H9 (cell line): ENCODE results near the gene FSHR. TPM values are rescaled to one million over a fixed set of nuclear protein-coding genes. Genes with fewer than 3 reads are reported as not detected.

Source experiments
- DNase-seq: peaks from one replicate; pipeline ENCODE4 v3.0.0-alpha.2; 2017
- H2AFZ ChIP-seq: one replicate; pipeline ENCODE4 v1.6.1; 2013; ENCODE audit warnings: mild to moderate bottlenecking, low read length, control low read depth, moderate library complexity
- H2AK5ac ChIP-seq: 2 replicates; pipeline ENCODE4 v1.6.1; 2013; ENCODE audit warnings: low read length, control low read depth, mixed read lengths; ENCODE audit not compliant: insufficient read length
- H2BK120ac ChIP-seq: one replicate; pipeline ENCODE4 v1.6.1; 2013; ENCODE audit warnings: low read depth, mild to moderate bottlenecking, low read length, control low read depth, inconsistent platforms; ENCODE audit not compliant: poor library complexity, severe bottlenecking
- H2BK12ac ChIP-seq: 2 replicates; pipeline ENCODE4 v1.6.1; 2013; ENCODE audit warnings: low read length, control low read depth, mixed read lengths, low read depth; ENCODE audit not compliant: insufficient read length
- H2BK15ac ChIP-seq: 2 replicates; pipeline ENCODE4 v1.6.1; 2013; ENCODE audit warnings: low read depth, low read length, control low read depth
- H2BK20ac ChIP-seq: one replicate; pipeline ENCODE4 v1.6.1; 2013; ENCODE audit warnings: low read depth, mild to moderate bottlenecking, low read length, control low read depth, inconsistent platforms; ENCODE audit not compliant: poor library complexity, severe bottlenecking
- H2BK5ac ChIP-seq: 2 replicates; pipeline ENCODE4 v1.6.1; 2013; ENCODE audit warnings: low read length, control low read depth, mixed read lengths; ENCODE audit not compliant: insufficient read length
- H3K14ac ChIP-seq: 2 replicates; pipeline ENCODE4 v1.6.1; 2013; ENCODE audit warnings: low read length, control low read depth; ENCODE audit not compliant: insufficient read depth
- H3K18ac ChIP-seq: 2 replicates; pipeline ENCODE4 v1.6.1; 2013; ENCODE audit warnings: low read depth, mild to moderate bottlenecking, mixed read lengths, low read length, control low read depth; ENCODE audit not compliant: insufficient read length
- H3K23ac ChIP-seq: 2 replicates; pipeline ENCODE4 v1.6.1; 2013; ENCODE audit warnings: low read length, control low read depth, mixed read lengths, low read depth; ENCODE audit not compliant: insufficient read length
- H3K23me2 ChIP-seq: 2 replicates; pipeline ENCODE4 v1.6.1; 2013; ENCODE audit warnings: low read depth, mild to moderate bottlenecking, mixed read lengths, low read length, control low read depth; ENCODE audit not compliant: insufficient read length, poor library complexity, severe bottlenecking
- H3K27ac ChIP-seq: 2 replicates; pipeline ENCODE4 v1.5.1; 2013; ENCODE audit warnings: low read length, control low read depth, mixed read lengths, low read depth; ENCODE audit not compliant: insufficient read length
- H3K27me3 ChIP-seq: 2 replicates; pipeline ENCODE4 v1.6.1; 2013; ENCODE audit warnings: low read length, control low read depth, inconsistent platforms; ENCODE audit not compliant: insufficient read depth
- H3K4ac ChIP-seq: 2 replicates; pipeline ENCODE4 v1.6.1; 2013; ENCODE audit warnings: low read depth, mild to moderate bottlenecking, control low read depth, inconsistent platforms, low read length, moderate library complexity
- H3K4me1 ChIP-seq: 2 replicates; pipeline ENCODE4 v1.6.1; 2013; ENCODE audit warnings: low read length, control low read depth, inconsistent platforms; ENCODE audit not compliant: insufficient read depth
- H3K4me2 ChIP-seq: 2 replicates; pipeline ENCODE4 v1.6.1; 2013; ENCODE audit warnings: low read length, control low read depth, mixed read lengths; ENCODE audit not compliant: insufficient read length, insufficient read depth
- H3K56ac ChIP-seq: 2 replicates; pipeline ENCODE4 v1.6.1; 2013; ENCODE audit warnings: low read depth, mild to moderate bottlenecking, mixed read lengths, low read length, control low read depth; ENCODE audit not compliant: insufficient read length
- H3K79me1 ChIP-seq: 2 replicates; pipeline ENCODE4 v1.6.1; 2013; ENCODE audit warnings: low read depth, mild to moderate bottlenecking, moderate library complexity, low read length, control low read depth, inconsistent platforms; ENCODE audit not compliant: insufficient read depth, poor library complexity, severe bottlenecking
- H3K79me2 ChIP-seq: 2 replicates; pipeline ENCODE4 v1.6.1; 2013; ENCODE audit warnings: low read length, control low read depth, inconsistent platforms; ENCODE audit not compliant: insufficient read depth
- H3K9ac ChIP-seq: 2 replicates; pipeline ENCODE4 v1.6.1; 2013; ENCODE audit warnings: low read length, control low read depth, mixed read lengths; ENCODE audit not compliant: insufficient read length; ENCODE audit errors: extremely low read depth
- H3K9me3 ChIP-seq: one replicate; pipeline ENCODE4 v1.6.1; 2013; ENCODE audit warnings: low read depth, low read length, inconsistent platforms; ENCODE audit not compliant: control insufficient read depth
- H3T11ph ChIP-seq: one replicate; pipeline ENCODE4 v1.6.1; 2013; ENCODE audit warnings: mild to moderate bottlenecking, low read length, control low read depth, inconsistent platforms
- H4K20me1 ChIP-seq: one replicate; pipeline ENCODE4 v1.6.1; 2013; ENCODE audit not compliant: control insufficient read depth, insufficient read length, insufficient read depth
- H4K5ac ChIP-seq: 2 replicates; pipeline ENCODE4 v1.6.1; 2013; ENCODE audit warnings: low read depth, mild to moderate bottlenecking, mixed read lengths, low read length, control low read depth; ENCODE audit not compliant: insufficient read length
- H4K8ac ChIP-seq: replicated peaks from 2 replicates; pipeline ENCODE4 v1.6.1; 2013; ENCODE audit warnings: low read length, control low read depth, mixed read lengths, low read depth; ENCODE audit not compliant: insufficient read length
- H4K91ac ChIP-seq: 2 replicates; pipeline ENCODE4 v1.6.1; 2013; ENCODE audit warnings: low read depth, mild to moderate bottlenecking, moderate library complexity, mixed read lengths, low read length, control low read depth; ENCODE audit not compliant: insufficient read length
- H3K27ac Mint-ChIP-seq, 3 experiments: 2 replicates in 2 of 3; 3 replicates in 1 of 3; pipeline ENCODE4 v1.8.0; 2020 to 2021; ENCODE audit warnings: mixed read lengths in 3 of 3, mild to moderate bottlenecking in 1 of 3, moderate library complexity in 1 of 3
- H3K27me3 Mint-ChIP-seq: 2 replicates; pipeline ENCODE4 v1.8.0; 2021; ENCODE audit warnings: low read depth, mild to moderate bottlenecking, moderate library complexity, mixed read lengths
- H3K36me3 Mint-ChIP-seq, 3 experiments: 2 replicates in 2 of 3; 3 replicates in 1 of 3; pipeline ENCODE4 v1.8.0; 2020 to 2021; ENCODE audit warnings: low read depth in 3 of 3, mixed read lengths in 3 of 3; ENCODE audit not compliant: insufficient read depth in 1 of 3
- H3K4me1 Mint-ChIP-seq, 2 experiments: 2 replicates each; pipeline ENCODE4 v1.8.0; 2020; ENCODE audit warnings: mixed read lengths in 2 of 2
- H3K4me3 Mint-ChIP-seq, 2 experiments: 2 replicates in 1 of 2; 3 replicates in 1 of 2; pipeline ENCODE4 v1.8.0; 2020 to 2021; ENCODE audit warnings: mild to moderate bottlenecking in 2 of 2, mixed read lengths in 2 of 2, moderate library complexity in 1 of 2
- H3K9me3 Mint-ChIP-seq, 2 experiments: 2 replicates in 1 of 2; 3 replicates in 1 of 2; pipeline ENCODE4 v1.8.0; 2020; ENCODE audit warnings: mild to moderate bottlenecking in 2 of 2, mixed read lengths in 2 of 2, moderate library complexity in 1 of 2
- CTCF ChIP-seq: fragments of 200-600 bp; sonication (generic); conservative IDR thresholded peaks from 3 replicates; pipeline ENCODE4 v1.8.0; 2021; ENCODE audit warnings: antibody characterized with exemption, mild to moderate bottlenecking
- WGBS: extraction: QIAGEN DNeasy Blood & Tissue Kit; methylation state at CpG from one replicate; pipeline ENCODE4 v1.1.7; 2013; ENCODE audit warnings: missing lambda C conversion rate, low lambda C conversion rate, mixed read lengths; ENCODE audit not compliant: insufficient read length; ENCODE audit errors: extremely low coverage; 5-methylcytosine and 5-hydroxymethylcytosine counted together
- total RNA-seq: library from RNA; stranded (reverse); gene quantifications from 2 replicates; pipeline ENCODE4 v1.2.1, GENCODE V29; 2021

The FSHR gene
- total RNA-seq, 1 experiment from 2014 or later: not detected

DNA sequence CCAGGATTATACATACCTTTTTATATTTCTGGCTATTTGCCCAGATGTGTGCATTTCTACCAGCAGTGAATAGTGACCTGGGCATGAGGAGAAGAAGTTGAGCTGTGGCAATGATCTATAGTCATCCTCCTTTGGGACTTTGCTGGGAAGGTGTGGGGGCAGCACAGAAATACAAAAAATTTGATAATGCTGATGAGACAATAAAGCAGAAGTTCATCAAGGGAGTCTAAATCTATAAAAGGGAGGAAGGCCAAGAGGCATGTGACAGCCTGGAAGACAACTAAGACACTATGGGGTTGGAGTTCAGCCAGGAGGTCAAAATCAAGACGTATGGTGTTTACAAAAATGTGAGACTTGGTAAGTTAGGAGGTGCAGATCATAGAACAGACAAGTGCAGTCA lies 52.2 kb downstream of the FSHR start:
- Mint-ChIP-seq H3K4me3 (no peak overlapping the region), H3K4me1 (no peaks in the 10 kb centered on the region), H3K27ac (no peak overlapping the region), H3K9me3 (no peaks in the 10 kb centered on the region; a peak in 1 of 5 replicates), H3K27me3 (no peaks in the 10 kb centered on the region), H3K36me3 (peaks cover 0 to 1% (median 0%) of the 10 kb centered on the region in 3 experiments; a peak in 1 of 7 replicates)
- Histone ChIP-seq H3K23ac (no peak overlapping the region), H3K9ac (no peak overlapping the region), H3K79me2 (no peaks in the 10 kb centered on the region), H2AFZ (no peak overlapping the region), H2BK5ac (no peak overlapping the region), H3K18ac (no peak overlapping the region), H3K79me1 (no peaks in the 10 kb centered on the region), H2BK120ac (no peak overlapping the region), H2BK15ac (no peak overlapping the region), H2AK5ac (no peak overlapping the region), H2BK20ac (no peak overlapping the region), H3K4ac (no peak overlapping the region), H3K27ac (no peak overlapping the region), H3K56ac (no peak overlapping the region), H2BK12ac (no peak overlapping the region), H4K20me1 (no peaks in the 10 kb centered on the region), H3K27me3 (no peaks in the 10 kb centered on the region), H3K23me2 (no peaks in the 10 kb centered on the region), H4K8ac (no peak overlapping the region), H4K91ac (no peak overlapping the region), H3K4me1 (no peaks in the 10 kb centered on the region), H3K14ac (no peak overlapping the region), H3K9me3 (no peaks in the 10 kb centered on the region), H3K4me2 (no peak overlapping the region), H4K5ac (no peak overlapping the region), H3T11ph (no peak overlapping the region)
- WGBS: no CpG with 5 or more reads among the region's 1 CpG
- no peak for DNase-seq
- TF ChIP-seq CTCF: no peak
